Measurements from ENCODE around the gene KRTAP4-6.
"Not testable (repeated sequence)": the region's sequence is repeated elsewhere in the genome, so short reads cannot be mapped to it uniquely, and the experiment has no call there.

The KRTAP4-6 gene

DNA sequence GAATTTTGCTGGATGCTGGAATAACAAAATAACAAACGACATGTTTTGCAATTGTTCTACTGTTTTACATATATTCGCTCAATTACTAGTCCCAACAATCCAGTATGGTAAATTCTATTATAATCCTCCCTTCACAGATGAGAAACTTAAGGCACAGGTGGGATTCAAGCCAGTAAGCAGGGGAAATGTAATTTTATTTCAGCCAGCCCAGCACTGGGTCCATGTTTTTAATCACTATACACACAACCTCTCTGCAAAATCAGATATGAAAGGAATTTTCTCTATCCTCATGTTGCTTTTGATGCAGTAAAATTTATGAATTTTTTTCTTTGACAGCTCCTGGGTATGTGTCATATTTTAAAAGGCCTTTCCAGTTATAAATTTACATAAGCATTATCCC is 4.9 kb upstream of the KRTAP4-6 start:
- DNase-seq: no peak

DNA sequence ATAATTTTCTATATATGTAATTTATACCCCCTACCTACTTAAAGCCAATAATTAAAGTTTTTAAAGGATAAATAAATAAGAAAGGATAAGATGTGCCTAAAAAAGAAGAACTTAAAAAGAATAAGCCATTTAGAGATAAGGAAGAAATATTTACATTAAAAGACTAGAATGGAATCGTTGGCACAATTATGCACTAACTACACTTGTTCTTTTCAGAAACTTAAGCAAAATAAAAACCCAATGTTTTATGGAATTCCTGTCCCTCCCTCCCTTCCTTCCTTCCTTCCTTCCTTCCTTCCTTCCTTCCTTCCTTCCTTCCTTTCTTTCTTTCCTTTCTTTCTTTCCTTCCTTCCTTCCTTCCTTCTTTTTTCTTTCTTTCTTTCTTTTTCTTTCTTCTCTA is 4.5 kb upstream of the KRTAP4-6 start:
- DNase-seq: no peak

DNA sequence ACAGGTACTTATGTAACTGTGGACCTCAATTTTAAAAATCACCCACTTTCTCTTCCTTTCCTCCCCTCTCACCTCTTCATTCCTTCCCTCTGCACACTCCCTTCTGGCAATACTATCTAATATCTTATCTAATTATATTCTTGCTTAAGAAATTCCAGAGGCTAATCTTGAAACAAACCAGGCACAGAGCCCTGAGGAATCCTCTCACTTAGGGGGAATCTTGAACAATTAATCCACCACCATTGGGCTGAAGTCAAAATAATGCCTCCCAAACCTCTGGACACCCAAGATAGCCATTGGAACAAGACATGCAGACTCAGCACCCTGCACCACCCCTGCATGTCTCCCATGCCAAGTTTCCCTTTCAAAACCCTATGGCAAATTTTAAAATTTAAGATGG is 1.0 kb upstream of the KRTAP4-6 start:
- no peak for DNase-seq

DNA sequence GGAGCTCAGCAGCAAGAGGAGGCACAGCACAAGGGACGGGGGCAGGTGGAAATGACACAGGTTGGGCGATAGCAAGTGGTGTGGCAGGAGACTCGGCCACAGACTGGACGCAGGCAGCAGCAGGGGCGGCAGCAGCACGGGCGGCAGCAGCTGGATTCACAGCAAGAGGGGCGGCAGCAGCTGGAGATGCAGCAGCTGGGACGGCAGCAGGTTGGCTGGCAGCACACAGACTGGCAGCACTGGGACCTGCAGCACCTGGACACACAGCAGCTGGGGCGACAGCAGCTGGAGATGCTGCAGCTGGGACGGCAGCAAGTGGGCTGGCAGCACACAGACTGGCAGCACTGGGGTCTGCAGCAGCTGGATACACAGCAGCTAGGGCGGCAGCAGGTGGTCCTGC is 479 bp downstream of the KRTAP4-6 start:
- not testable (repeated sequence) for DNase-seq

DNA sequence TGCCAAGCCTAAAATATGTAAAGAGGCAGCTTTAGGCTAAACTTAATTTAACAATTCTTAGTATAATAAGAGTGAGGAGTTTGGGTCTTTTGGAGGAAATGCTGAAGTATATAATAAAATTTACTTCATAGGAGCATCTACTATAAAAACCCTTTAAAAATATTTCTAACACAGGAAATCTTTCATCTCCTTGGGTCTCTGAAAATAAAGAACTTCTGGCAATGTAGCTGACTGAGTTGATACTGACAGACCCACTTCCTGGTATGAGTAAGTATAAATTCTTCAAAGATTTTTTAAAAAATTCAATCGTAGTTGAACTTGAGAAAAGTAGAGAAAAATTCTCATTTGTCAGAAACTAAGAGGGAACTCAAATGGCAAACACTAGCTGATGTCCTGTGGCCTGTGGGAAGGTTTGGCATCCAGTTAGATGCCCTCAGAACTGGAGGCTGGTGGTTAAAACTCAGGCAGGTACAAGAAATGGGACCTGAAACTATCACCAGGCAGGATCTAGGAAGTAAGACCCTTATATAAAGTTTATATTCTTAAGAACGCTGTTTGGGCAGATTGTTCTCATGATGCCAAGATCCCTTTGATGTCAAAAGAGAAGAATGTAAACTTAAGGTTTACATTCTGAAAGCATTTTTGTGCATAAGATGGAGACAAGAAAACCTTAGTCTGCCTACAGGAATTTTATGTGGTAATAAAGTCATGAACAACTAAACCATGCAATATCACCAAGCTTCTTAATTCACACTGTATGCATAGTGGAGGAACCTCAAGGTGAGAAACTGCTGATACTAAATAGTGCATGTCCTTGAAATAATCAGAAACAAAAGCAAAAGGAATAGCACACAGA is 6.2 kb downstream of the KRTAP4-6 start:
- no peak for DNase-seq

DNA sequence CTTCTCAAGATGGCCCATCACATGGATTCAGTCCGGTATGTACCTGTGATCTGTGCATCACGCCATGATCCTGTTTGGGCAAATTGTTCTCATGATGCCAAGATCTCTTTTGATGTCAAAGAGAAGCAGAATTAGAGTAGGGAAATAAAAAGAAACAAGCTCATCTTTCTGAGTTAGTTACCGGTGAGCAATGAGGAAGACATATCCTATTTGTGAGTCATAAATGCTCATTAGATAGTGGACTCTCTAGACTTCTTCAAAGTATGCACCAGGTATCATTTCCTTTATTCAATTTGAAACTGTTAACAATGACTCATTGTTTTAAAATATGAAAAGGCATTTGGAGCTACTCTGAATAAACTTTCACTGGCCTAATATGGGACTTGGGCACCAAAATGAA is 8.4 kb downstream of the KRTAP4-6 start:
- DNase-seq: no peak

DNA sequence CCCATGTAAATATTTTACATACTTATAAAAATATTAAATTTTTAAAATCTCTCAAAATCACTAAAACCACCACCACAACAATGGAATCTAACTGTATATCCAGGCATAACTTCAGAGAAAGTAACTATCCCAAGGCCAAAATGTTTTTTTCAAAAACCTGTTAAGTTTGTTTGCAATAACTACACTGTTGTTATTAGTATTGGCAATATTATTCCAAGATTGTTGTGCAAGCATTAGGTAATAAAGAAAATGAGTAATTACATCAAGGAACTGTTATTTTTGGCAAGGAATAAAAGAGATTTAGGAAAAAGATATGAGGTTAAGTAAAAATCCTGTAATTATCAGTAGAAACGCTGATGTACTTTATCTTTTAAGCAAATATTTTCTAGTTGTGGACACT is 13.0 kb downstream of the KRTAP4-6 start:
- DNase-seq: no peak

DNA sequence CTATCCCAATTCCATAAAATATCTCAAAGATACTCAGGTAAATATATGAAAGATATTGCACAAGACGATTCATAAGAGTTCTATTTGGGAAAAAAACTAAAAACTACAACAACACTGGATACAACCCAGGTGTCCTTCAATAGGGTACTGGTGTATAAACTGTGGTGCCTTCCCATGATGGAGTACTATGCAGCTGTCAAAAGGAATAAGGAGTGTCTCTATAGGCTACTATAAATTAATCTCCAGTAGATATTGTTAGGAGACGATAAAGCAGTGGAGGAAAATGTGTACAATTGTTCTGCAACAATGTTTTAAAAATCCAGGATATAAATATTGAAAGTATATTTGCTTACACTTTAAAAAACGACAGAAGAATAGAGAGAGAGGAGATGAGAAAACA is 13.9 kb downstream of the KRTAP4-6 start:
- no peak for DNase-seq

DNA sequence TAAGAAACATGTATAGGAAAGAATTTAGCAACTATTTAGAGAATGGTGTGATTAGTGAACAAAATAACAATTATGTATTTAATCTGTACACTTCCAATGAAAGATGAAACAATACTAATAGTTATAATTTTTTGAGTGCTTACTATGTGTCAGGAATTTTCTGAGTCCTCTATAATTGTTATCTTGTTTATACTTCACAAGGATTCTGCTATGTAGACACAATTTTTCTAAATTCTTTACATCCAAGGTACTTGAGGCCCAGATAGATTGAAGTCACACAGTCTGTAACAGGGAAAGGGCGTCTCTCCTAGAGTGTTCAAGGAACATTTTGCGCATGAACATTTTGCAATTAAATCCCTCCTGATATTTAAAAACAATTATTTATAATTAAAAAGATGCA is 15.3 kb downstream of the KRTAP4-6 start:
- DNase-seq: no peak

DNA sequence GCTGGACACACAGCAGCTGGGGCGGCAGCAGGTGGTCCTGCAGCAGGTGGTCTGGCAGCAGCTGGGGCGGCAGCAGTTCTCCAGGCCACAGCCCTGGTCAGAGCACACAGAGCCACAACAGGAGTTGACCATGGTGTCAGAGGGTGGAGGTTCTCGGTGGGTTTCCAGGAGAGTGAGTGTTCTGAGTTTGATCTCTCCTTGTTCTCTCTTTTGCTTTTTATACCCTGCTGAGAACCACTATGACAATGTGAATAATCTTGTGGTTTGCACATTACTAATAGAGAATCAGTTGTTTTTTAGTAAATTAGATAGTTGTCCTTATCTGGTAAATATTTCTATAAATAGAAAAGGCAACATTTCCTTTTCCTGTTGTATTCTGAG is 16.4 kb downstream of the KRTAP4-6 start, which contains the start of gene KRTAP4-12:
KRTAP4-12 (minus strand) TSS at position 192 of the 381 bp plus-strand sequence; CDS start at position 132, 60 bp downstream.
- not testable (repeated sequence) for DNase-seq

DNA sequence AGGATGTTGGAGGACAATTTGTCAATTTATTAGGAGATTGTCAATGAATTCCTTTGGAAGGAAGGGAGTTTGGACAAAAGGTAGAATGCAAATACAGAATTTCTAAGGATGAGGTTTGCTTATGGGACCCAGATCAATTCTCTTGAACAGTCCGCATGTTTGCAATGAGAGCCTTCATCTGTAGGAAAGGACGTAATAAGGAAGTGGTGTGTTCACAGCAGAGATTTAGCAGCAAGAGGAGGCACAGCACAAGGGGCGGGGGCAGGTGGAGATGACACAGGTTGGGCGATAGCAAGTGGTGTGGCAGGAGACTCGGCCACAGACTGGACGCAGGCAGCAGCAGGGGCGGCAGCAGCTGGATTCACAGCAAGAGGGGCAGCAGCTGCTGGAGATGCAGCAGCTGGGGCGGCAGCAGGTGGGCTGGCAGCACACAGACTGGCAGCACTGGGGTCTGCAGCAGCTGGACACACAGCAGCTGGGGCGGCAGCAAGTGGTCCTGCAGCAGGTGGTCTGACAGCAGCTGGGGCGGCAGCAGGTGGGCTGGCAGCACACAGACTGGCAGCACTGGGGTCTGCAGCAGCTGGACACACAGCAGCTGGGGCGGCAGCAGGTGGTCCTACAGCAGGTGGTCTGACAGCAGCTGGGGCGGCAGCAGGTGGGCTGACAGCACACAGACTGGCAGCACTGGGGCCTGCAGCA is 16.9 kb downstream of the KRTAP4-6 start:
- DNase-seq: not testable (repeated sequence)

DNA sequence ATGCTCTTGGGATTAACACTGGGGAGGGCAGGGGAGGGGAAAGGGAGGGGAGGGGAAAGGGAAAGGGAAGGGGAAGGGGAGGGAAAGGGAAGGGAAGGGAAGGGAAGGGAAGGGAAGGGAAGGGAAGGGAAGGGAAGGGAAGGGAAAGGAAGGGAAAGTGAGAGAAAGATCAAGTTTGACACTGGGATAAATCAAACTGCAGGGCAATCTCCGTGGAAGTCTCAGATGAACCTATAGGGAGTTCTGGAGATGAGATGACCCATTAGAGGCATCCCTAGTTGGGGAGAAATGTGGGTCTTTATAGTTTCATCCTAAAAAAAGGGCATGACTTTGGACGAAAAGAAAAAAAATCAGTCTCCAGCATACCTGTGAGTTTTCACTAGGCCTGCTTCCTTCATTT is 18.6 kb downstream of the KRTAP4-6 start:
- DNase-seq: no peak

DNA sequence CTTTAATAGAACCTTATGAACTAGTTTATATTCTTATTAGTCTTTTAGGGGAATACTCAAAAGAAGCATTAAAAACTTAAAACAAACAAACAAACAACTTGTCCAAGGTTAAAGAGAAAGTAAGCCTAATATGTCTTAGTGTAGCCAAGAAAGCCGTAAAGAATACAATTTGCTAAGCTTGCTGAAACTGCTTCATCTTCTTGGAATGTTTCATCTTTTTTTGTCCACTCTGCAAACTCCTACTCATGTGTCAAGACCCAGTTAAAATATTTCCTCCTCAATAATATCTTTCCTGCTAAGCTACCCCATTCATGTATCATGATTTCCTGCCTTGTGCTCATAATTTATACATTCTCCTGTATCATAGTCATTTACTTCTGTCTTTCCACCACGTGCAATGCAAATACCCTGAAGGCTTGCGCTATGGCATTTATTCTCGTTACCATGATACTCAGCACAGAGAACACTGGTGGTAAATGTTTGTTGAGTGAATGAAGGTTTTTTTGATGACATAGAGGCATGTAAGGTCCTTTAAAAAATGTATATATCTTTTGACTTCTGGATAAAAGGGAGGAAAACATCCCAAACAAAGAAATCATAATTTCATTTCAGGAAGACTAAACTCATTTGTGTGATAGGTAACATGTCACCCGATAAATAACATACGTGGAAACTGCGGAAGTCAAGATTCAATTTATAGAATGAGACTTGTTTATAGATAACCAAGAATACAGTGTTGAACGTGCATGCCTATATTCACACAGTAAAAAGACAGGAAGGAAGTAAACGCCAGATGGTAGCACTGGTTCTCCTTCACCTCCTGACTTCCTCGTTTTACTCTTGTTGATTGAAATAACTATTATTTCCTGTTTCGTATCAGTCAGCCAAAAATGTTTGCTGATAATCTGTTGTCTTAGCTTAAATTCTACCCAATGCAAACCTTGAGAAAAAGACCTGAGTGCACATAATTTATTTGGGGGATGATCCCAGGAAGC is 20.4 kb downstream of the KRTAP4-6 start:
- not testable (repeated sequence) for DNase-seq

DNA sequence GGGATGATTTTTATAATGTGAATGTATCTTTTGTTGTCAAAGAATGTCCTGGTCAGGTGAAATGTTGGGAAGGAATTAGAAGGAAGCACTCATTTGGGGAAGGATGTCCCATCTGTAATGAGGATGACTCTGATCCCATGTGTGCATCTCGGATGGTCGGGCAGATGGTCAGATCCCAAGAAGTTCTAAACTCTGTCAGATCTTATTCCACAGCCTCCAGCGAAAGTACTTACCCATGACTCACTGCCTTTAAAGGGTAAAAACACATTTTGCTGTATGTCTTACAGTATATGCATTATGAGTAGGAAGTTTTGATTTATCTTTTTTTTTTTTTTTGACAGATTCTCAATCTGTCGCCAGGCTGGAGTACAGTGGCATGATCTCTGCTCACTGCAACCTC is 21.6 kb downstream of the KRTAP4-6 start:
- no peak for DNase-seq

DNA sequence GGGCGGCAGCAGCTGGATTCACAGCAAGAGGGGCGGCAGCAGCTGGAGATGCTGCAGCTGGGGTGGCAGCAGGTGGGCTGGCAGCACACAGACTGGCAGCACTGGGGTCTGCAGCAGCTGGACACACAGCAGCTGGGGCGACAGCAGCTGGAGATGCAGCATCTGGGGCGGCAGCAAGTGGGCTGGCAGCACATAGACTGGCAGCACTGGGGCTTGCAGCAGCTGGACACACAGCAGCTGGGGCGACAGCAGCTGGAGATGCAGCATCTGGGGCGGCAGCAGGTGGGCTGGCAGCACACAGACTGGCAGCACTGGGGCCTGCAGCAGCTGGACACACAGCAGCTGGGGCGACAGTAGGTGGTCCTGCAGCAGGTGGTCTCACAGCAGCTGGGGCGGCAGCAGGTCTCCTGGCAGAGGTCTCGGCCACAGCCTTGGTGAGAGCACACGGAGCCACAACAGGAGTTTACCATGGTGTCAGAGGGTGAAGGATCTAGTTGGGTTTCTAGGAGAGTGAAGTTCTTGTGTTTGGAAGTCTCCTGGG is 22.4 kb downstream of the KRTAP4-6 start, which contains the start of gene KRTAP4-11:
KRTAP4-11 (minus strand) TSS at position 528 of the 541 bp plus-strand sequence; CDS start at position 470, 58 bp downstream.
- not testable (repeated sequence) for DNase-seq

DNA sequence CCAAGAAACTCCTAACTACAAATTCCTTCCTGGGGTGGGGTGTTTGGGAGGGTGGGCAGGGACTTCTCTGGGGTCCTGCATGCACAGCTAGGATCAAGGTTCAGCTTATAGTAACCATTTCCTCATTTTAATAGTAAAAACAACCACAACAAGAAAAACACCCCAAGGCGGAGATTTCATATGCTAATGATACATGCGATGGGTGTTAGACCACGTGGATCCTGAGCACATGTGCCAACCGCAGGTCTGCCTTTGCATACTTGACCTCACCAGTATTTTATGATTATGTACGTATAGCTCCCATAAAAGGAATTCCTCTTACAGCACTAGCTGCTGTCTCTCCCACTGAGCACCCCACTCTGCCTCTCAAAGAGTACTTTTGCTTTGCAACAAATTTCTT is 24.0 kb downstream of the KRTAP4-6 start:
- DNase-seq: no peak

DNA sequence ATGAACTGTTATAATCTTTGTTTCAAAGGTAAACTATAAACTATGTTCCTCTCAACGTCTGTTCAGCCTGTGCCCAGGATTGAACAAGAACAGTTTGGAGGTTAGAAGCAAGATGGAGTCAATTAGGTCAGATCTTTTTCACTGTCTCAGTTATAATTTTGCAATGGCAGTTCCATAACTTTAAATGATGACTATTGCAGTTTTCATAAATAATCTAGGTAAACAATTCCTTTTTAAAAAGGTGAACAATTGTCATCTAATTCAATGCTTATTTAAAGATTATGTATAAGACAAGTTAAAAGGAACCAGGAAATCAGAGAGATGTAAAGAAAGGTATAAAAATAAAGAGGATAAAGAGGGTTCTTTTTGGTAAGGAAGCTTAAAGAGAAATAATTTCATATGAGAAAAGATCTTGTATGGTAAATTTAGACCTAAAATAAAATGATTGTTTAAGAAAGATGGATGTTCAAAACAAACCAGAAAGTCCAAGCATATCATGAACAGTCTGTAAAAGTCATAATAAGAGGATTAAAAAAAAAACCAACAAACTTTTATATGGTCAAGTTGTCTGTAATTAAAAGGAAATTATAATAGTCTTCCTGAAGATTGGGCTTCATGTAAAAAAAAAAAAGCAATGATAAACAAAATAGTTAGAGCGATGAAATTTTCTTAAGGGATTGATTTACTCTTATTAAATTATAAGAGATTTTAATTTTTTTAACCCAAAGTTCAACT is 29.0 kb downstream of the KRTAP4-6 start:
- no peak for DNase-seq

DNA sequence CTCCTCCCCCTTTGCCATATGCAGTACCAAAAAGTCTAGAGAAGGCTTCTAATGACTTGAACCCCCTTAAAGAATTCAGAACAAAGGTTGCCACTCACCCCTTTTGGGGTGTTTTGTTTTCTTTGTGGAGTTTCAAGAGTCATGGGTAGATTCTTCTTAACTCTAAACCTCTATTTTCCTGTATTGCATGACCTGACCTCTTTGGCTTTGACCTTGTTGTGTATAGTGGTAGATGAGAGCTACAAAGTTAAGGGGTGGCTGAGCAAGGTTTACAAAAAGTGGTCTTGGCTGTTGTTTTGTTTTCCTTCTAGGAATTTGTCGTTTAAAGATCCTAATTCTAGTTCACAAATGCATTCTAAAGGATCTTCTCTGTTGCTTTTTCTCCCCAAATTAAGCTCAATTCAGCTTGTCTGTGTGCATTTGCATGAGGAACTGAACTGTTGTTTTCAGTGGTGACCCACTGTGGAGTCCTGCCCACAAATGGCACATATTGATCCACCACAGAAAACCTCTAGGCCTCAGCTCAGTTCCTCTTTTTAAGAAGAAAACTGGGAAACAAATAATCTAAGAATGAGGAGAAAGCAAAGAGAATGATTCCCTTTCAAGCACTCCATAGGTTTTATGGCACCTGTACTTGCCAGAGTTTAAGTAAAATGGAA is 31.5 kb downstream of the KRTAP4-6 start:
- not testable (repeated sequence) for DNase-seq

DNA sequence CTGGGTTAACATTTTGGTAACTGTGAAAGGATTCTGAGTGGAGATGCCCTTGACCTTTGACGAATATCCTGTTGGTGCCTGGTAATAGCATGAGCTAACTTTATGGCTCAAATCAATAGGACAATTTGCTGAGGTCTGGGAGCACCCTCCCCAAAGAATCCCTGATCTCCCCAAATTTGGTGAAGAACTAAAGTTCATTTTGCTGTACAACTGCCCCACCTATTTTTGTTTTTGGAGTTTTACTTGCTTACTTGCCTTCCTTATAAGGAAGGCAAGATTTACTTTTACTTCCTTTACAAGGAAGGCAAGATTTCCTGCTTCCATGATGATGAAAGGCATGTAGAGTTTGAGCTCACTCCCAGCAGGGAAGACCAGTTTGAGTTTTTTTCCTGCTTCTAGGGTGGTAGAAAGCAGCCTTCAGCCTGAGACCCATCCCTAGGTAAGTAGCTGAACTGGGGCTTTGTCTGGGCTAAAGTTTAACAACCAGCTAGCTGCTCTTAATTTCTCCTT is 32.3 kb downstream of the KRTAP4-6 start:
- no peak for DNase-seq

DNA sequence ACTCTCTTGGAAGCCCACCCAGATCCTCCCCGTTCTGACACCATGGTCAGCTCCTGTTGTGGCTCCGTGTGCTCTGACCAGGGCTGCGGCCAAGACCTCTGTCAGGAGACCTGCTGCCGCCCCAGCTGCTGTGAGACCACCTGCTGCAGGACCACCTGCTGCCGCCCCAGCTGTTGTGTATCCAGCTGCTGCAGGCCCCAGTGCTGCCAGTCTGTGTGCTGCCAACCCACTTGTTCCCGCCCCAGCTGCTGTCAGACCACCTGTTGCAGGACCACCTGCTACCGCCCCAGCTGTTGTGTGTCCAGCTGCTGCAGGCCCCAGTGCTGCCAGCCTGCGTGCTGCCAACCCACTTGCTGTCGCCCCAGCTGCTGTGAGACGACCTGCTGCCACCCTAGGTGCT is 35.0 kb downstream of the KRTAP4-6 start, which contains the start of gene KRTAP4-9:
KRTAP4-9 (plus strand) TSS at position 43 of the 400 bp plus-strand sequence; CDS start at position 43, 0 bp downstream.
- not testable (repeated sequence) for DNase-seq

Data from activated effector memory CD4-positive, alpha-beta T cell treated with Interleukin-2 at 50 U/mL for 16 hours (primary cell).